ENCODE results near the gene NUAK2.

DNA sequence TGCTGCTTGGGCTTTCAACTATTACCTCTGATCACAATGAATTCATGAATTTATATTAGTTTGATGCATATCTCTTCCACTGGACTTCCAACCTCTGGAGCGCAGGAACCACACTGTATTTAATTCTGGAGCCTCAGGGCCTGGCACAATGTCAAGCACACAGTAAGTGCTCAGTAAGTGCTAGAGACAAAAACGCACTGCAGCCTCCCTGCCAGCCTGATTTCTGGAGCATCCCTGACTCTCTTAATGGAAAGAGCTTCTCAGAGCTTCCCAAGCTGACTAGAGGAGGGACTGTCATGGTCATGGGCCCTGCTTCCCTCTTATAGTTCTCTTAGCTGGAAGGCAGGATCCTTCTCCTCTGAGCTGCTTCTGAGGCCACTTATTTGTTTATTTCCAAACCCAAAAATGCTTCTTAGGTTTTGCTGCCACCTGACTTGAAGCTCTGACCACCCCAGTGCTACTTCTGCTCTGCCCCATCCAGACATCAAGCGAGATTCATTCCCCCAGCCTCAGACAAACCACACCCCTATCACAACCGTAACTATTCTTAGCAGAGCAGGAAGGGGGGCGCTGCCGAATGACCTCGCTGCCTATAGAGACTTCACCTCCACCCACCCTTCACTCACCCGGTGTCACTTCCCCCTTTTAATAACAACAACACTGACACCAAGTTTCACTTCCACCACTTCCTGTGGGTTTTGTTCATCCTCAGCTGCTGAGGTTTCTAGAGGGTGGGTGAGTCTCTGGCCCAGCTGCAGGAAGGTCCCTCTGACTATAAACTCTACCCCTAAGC lies 33.6 kb downstream of the NUAK2 start:
- TF ChIP-seq POLR2A (IDR thresholded peaks at IDR 0.05; ENCODE audit: low read length) (no peak), GATA1 (IDR thresholded peaks at IDR 0.05; ENCODE audit: low read depth, low read length) (no peak)
